IPS DF 4.7 (cell line): ENCODE results near the gene TGFBR3L.
"Not testable (repeated sequence)": the region's sequence is repeated elsewhere in the genome, so short reads cannot be mapped to it uniquely, and the experiment has no call there.

Experiments used
- DNase-seq: peaks from one replicate; pipeline ENCODE4 v3.0.0-alpha.2; 2013; ENCODE audit warnings: low spot score; ENCODE audit errors: extremely low read depth

TGFBR3L gene

DNA sequence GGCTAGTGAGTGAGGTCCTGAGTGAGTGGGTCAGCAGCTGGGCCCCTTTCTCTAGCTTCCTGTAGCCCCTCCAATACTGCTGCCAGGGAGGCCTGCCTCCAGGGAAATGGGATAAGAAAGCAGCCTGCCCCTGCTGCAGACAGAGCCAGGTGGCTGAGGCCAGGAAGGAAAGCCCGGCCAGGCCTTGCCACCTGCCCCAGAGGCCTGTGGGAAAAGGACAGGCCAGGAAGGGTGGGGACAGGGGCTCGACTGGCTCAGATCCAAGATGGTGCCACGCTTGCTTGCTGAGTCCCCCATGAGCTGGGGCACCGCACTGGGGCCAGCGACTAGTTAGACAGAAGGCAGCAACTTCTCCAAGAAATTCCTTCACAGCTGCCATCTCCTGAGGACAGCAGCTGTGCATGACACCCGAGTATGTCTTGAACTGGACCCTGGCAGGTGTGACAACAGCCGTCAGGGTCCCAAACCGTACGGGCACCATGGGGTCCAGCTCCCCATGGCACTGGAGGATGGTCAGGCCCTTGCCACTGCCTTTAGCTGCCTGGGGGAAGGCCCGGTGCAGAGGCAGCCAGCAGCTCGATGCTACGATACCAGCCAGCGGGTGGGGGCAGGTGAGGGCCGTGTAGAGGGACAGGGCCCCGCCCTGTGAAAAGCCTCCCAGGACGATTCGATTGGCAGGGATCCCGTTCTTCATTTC is 35.4 kb upstream of the TGFBR3L start:
- DNase-seq, result no peak

DNA sequence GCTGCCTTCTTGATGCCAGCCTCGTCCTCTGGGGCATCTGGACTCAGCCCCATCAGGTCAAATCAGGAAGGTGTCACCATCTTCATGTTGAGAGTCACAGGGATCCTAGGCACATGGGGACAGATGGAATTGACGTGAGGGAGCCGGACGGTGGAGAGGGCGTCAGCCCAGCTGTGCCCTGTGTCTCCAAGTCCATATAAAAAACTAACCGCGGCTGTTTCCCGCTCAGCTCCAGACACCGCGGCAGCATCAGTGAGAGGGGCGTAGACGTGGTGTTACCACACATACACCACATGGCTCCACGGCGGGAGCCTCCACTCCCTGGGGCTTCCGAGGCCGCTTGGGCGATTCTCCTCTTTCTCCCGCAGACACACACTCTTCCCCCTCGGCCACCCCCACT is 34.8 kb upstream of the TGFBR3L start:
- DNase-seq, result no peak

DNA sequence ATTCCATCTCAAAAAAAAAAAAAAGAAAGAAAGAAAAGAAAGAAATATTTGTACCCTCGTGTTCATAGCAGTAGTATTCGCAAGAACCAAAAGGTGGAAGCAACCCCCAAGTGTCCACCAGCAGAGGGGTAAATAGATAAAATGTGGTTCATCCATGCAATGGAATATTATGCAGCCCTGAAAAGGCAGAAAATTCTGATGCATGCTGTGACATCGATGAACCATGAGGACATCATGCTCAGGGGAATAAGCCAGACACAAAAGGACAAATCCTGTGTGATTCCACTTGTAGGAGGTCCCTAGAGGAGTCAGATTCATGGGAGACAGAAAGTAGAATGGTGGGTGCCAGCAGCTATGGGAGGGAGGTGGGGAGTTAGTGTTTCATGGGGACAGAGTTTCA is 32.7 kb upstream of the TGFBR3L start:
- DNase-seq, result no peak

DNA sequence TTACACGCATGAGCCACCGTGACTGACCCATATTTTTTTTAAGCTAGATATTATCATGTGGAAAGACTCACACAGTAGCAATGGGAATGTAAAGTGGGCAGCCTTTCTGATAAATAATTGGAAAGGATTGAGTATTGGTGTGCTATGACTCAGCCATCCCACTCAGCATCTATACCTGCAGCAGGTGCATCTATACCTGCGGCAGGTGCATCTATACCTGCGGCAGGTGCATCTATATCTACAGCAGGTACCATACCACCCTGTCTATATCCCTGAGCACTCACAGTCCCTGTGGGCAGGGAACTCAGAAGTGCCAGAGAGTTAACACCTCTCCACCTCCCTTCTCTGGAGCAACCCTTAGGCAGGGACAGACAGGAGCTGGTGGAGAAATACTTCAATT is 31.5 kb upstream of the TGFBR3L start:
- no peak for DNase-seq

DNA sequence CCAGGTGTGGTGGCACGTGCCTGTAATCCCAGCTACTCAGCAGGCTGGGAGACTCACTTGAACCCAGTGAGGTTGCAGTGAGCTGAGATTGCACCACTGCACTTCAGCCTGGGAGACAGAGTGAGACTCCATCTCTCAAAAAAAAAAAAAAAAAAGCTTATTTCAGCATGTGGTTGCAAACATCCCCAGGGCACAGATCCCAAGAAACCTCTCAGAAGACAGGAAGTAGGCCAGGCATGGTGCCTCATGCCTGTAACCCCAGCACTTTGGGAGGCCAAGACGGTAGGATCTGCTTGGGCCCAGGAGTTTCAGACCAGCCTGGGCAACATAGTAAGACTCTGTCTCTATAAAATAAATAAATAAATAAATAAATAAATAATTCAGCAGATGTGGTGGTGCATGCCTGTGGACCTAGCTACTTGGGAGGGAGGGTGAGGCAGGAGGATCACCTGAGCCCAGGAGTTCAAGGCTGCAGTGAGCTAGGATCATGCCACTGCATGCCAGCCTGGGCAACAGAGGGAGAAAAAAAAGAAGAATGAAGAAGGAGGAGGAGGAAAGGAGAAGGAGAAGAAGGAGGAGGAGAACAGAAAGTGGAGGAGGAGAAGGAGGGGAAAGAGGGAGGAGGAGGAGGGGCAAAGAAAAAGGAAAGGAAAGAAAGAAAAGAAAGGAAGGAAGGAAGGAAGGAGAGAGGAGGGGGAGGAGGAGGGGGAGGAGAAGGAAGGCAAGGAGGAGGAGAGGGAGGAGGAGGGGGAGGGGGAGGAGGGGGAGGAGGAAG is 30.6 kb upstream of the TGFBR3L start:
- no peak for DNase-seq

DNA sequence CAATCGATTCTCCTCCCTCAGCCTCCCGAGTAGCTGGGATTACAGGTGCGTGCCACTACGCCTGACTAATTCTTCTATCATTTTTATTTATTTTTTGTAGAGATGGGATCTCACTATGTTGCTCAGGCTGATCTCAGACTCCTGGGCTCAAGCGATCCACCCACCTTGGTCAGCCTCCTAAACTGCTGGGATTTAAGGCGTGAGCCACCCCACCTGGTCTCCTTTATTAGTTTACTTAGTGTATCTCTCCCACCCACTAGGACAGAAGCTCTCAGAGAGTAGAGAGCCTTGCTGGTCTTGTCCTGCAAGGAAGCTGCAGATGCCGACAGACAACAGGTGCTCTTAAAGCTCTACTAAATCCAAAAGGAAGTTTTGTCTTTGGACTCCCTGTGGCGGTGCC is 28.8 kb upstream of the TGFBR3L start:
- no peak for DNase-seq

DNA sequence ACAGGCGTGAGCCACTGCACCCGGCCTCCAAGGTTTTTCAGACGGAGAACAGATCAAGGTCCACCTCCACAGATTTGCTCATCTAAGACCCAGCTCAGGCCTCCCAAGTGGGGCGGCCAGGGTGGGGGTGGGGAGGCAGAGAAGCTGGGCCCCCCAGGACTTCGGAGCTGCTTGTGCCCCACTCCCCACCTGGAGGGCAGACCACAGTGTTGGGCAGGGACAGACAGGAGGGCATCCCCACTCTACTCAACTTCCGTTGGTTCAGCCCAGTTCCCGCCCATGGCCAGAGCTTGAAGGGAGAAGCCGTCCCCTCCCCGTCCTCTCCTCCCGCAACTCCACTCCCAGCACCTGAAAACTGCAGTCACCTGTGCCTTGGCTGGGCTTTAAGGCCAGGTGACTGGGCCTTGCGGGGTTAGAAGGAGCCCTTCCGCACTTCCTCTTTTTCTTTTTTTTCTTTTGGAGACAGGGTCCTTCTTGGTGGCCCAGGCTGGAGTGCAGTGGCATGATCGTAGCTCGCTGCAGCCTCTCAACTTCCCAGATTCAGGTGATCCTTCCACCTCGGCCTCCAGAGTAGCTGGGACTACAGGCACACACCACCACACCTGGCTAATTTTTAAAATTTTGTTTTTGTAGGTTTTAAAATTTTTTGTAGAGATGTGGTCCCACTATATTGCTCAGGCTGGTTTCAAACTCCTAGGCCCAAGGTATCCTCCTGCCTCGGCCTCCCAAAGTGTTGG is 27.1 kb upstream of the TGFBR3L start:
- DNase-seq, result no peak

DNA sequence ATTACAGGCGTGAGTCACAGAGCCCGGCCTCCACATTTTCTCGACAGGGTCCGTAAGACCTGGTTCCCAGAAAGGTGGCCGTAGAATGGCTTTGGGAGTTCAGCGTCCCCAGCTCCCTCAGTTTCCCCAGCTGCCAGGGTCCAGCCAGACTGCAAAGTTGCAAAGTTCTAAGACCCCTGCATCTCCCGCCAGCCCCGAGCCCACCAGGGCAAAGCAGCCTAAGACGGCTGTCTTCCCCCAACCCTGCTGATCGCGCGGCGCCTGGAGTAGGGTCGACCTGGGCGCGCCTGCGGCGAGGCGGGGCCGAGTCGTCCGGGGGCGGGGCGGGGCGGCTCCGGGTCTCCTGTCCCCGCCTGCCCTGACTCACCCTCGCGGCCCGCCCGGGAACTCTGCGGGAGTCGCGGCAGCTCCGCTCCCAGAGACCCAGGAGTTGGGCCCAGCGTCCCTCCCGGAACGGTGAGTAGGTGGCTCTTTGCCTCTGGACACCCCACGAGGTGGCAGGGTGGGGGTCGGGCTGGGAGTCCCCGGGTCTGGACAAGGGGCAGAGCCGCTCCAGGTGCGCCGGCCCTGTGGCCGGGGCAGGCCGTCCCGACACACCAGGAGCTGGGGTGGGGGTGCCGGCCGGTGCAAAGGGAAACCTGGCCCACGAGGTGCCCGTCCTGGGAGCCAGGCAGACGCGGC is 26.3 kb upstream of the TGFBR3L start, which contains the start of gene LRRC8E:
Gene LRRC8E, plus strand, starts transcription at position 366 of the 681 bp plus-strand sequence. CDS start 7,094 bp downstream, outside the sequence.
- no peak for DNase-seq

DNA sequence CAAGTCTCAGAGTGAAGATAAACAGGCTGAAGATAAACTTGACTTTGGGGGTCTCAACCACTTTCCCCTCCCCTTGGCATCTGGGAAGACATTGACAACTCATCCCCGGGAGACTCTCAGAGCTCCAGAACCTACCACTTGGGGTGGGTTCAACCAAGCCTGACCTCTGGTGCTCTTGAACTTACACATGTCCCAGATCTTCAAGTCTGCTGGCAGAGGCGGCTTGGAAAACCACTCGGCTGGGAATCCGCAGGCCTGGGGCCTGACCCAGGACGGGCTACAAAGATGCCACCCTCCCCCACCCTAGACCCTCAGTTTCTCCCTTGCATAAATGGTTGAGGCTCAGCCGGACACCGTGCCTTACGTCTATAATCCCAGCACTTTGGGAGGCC is 25.8 kb upstream of the TGFBR3L start:
- no peak for DNase-seq

DNA sequence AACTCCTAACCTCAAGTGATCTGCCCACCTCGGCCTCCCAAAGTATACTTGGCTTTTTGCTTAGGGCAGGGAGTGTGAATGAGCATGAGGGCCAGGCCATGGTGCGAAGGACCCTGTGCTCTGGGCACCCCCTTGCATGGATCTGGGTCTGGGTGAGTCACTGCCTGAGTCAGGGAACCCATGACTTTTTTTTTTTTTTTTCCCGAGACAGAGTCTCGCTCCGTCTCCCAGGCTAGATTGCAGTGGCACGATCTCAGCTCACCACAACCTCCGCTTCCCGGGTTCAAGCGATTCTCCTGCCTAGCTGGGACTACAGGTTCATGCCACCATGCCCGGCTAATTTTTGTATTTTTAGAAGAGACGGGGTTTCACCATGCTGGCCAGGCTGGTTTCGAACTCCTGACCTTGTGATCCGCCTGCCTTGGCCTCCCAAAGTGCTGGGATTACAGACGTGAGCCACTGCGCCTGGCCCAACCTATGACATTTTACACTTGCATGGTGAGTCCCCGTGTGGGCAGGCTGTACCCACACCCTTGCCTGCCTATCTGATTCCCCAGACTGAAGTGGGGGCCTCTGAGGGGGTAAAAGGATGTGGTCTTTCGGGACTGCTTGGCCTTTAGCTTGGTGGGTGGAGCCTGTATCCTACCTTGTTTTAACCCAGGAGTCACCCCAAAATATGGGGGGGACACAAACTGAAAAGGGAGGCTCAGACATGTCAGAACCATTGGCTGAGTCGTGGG is 21.1 kb upstream of the TGFBR3L start:
- not testable (repeated sequence) for DNase-seq

DNA sequence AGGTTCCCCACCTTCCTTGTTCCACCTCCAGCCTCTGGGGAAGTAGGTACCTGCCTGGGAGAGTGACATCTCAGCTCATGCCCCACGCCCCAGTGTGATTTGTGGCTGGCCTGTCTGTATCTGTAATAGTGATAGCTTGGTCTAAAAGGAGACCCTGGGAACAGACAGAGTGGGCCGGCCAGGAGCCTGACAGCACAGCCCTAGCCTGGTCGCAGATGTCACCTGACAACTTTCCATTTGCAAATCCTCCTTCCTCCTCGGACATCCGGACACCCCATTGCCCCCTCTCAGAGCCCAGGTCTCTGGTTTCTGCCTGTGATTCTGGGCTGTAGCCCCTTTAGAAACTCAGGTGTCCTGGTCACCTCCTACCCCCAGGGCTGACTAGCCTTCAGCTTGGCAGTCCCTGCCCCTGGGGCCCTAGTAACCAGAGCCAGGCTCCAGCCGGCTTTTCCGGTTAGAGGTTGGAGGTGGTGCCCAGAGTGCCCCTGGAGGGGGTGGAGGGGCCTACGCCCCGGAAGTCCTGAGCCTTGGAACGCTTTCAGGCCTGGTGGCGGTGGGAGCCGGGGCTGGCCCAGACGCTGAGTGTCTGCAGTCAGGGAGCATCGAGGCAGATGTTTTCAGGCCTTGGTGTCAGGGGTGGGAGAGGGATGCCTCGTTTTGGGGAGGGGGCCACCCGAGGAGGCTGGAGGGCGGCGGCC is 19.9 kb upstream of the TGFBR3L start:
- no peak for DNase-seq

DNA sequence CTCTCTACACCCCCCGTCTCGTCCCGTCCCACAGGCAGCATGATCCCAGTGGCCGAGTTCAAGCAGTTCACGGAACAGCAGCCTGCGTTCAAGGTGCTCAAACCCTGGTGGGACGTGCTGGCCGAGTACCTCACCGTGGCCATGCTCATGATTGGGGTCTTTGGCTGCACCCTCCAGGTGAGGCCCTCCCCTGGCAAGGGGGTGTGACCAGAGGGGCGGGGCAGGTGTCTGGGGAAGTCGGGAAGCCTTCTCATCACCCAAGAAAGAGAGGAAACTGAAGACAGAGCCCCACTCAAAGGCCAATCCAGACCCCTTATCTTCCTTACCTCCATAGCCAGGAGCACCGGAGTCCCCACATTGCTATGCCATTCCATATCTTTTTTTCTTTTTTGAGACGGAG is 19.1 kb upstream of the TGFBR3L start:
- DNase-seq, result no peak

DNA sequence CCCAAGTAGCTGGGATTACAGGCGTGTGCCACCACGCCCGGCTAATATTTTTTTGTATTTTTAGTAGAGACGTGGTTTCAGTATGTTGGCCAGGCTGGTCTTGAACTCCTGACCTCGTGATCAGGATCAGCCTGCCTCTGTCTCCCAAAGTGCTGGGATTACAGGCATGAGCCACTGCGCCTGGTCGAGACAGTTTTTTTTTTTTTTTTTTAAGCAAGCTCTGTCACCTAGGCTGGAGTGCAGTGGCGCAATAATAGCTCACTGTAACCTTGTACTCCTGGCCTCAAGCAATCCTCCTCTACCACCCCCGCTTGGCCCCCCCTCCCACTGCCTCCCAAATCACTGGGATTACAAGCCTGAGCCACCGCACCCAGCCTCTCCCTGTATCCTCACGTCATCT is 17.3 kb upstream of the TGFBR3L start:
- DNase-seq, result no peak

DNA sequence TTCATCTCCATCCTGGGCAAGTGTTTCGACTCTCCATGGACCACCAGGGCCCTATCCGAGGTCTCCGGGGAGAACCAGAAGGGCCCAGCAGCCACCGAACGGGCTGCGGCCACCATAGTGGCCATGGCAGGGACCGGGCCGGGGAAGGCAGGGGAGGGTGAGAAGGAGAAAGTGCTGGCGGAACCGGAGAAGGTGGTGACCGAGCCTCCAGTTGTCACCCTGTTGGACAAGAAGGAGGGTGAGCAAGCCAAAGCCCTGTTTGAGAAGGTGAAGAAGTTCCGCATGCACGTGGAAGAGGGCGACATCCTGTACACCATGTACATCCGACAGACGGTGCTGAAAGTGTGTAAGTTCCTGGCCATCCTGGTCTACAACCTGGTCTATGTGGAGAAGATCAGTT is 15.7 kb upstream of the TGFBR3L start:
- DNase-seq, result no peak

DNA sequence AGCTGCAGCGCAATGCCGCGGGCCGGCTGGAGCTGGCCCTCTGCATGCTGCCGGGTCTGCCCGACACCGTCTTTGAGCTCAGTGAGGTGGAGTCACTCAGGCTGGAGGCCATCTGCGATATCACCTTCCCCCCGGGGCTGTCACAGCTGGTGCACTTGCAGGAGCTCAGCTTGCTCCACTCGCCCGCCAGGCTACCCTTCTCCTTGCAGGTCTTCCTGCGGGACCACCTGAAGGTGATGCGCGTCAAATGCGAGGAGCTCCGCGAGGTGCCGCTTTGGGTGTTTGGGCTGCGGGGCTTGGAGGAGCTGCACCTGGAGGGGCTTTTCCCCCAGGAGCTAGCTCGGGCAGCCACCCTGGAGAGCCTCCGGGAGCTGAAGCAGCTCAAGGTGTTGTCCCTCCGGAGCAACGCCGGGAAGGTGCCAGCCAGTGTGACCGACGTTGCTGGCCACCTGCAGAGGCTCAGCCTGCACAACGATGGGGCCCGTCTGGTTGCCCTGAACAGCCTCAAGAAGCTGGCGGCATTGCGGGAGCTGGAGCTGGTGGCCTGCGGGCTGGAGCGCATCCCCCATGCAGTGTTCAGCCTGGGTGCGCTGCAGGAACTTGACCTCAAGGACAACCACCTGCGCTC is 14.8 kb upstream of the TGFBR3L start:
- DNase-seq, result no peak

DNA sequence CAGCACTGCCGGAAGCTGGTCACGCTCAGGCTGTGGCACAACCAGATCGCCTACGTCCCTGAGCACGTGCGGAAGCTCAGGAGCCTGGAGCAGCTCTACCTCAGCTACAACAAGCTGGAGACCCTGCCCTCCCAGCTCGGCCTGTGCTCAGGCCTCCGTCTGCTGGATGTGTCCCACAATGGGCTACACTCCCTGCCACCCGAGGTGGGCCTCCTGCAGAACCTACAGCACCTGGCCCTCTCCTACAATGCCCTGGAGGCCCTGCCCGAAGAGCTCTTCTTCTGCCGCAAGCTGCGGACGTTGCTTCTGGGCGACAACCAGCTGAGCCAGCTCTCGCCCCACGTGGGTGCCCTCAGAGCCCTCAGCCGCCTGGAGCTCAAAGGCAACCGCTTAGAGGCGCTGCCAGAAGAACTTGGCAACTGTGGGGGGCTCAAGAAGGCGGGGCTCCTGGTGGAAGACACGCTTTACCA is 14.2 kb upstream of the TGFBR3L start:
- DNase-seq, result no peak

DNA sequence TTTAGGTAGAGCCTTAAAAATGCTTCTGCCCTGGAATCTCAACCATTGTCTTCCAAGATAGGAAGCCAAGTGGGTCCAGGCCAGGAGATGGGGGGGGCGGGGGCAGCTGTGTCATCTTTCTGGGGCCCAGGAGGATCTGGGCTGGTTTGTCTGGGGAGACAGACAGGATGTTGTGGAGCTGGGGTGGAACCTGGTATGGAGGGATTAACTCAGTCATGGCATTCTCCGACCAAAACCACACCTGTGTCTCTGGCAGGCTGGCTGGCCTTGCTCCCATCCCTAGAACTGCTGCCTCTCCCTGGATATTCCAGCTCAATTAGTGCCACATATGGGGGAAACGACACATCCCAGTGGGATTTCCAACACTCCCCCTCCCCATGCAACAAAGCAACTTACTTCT is 13.7 kb upstream of the TGFBR3L start:
- DNase-seq, result no peak

DNA sequence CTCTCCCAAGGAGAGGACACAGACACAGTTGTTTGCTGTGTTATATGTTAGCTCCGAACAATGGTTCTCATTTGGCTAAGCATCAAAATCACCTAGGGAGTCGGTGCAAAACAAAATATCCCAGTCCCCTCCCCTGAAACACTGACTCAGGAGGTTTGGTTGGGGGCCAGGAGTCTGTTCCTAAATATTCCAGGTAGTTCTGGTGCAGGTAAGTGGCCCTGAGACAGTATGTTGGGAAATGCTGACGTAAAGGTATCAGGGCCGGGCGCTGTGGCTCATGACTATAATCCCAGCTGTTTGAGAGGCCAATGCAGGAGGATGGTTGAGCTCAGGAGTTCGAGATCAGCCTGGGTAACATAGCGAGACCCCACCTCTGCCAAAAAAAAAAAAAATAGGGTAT is 13.3 kb upstream of the TGFBR3L start:
- no peak for DNase-seq

DNA sequence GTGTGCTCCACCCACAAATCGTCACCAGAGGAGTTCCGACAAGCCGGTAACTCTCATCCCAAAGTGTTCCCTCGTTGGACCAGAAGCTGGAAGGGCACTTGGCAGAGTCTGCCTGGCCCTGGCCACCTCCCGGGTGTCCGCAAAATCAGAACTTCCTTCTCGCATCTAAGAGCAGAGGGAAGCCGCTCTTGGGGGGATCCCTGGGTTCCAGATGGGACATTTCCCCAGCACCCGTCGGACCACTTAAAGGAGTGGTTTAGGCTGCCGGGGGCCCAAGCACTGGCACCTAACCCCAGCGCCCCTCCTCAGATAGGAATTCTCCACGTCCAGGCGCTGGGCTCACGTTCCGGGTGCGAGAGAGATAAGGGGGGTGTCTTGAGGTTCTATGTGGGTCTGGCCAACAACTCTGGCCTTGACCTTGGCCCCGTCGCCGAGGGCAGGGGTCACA is 11.8 kb upstream of the TGFBR3L start:
- no peak for DNase-seq
